GM21381 (cell line): Measurements from ENCODE around the gene CD7.
"Not testable (repeated sequence)": the region's sequence is repeated elsewhere in the genome, so short reads cannot be mapped to it uniquely, and the experiment has no call there.

ENCODE experiments used
- ATAC-seq: cut with Tn5 transposase; IDR thresholded peaks from one replicate; pipeline ENCODE4 v1.9.1; 2021; ENCODE audit warnings: mild to moderate bottlenecking, moderate library complexity; ENCODE audit not compliant: unreplicated experiment

Gene CD7

DNA sequence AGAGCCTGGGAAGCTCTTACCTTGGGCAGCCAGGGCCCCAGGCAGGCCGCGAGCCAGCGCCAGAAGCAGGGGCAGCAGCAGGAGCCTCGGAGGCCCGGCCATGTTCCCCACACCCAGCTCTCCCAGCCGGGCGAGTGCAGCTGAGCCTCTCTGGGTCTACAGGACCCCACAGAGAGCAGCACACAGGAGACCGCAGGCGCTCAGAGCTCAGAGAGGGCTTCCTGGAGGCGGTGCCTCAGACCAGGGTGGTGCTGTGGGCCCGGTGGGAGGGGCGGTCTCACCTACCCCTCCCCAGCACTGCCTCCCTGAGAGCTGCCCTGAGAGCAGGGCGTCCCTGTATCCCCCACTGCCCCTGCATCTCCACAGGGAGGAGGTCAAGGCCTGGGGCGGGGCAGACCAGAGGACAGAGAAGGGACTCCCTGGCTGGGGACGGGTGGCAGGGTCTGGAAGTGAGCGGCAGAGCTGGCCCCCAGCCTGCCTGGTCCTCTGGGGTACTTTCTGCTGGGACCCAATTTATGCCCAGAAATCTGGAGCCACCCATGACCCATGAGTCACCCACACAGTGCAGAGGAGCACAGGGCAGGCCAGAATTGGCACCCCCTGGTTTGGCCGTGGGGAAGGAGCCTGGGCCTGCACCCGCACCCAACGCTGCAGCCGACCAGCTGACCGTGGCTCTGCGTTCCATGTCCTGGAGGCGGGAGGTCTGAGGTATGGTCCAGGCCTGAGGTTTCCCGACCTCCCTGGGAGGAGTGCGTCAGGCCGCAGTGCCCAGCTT lies at the start of gene CD7:
CD7 (minus strand) TSS at position 215 of the 775 bp plus-strand sequence; CDS start at position 102, 113 bp downstream.
- no peak for ATAC-seq

- ATAC-seq: no peak
Measured at GRCh38 chr17:82366749-82367148, 49.3 kb upstream of the CD7 start.

DNA sequence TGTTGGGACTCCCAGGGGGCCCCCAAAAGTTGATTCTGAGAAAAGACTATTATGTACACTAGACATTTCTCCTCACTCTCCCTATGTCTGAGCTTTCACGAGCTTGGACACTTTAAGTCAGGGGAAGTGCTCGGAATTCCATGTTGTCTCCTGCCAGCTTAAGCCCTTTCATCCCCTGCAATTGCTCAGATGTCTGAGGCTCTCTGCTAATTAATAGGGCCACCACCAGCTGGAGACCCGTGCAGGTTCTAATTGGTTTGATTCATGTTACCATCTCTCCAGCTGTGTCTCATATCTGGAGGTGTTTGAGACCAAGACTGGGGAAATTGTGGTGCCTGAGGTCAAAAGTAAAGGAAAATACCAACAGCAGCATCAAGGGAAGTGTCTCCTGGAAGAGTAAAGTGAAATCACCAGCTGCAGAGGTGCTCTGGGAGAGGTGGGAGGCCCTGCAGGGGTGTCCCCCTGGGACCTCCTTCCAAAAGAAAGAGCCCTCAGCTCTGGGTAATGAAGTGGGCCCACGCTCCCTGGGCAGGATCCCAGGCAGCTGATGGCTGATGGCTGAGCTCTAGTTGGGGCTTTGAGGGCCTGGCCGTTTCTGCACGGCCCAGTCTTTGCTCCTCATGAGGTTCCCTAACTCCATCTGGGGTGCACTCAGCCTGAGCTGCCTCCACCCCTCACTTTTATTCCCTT lies 48.3 kb upstream of the CD7 start:
- ATAC-seq: no peak

GRCh38 chr17:82361885-82362633 lies 44.7 kb upstream of the CD7 start:
- no peak for ATAC-seq

GRCh38 chr17:82359451-82360074 lies 42.2 kb upstream of the CD7 start:
- not testable (repeated sequence) for ATAC-seq

- ATAC-seq: no peak
Measured at GRCh38 chr17:82358465-82359350, 41.3 kb upstream of the CD7 start, which contains the start of gene TEX19. TSS of gene TEX19 (plus strand) at chr17:82359247. CDS start at chr17:82362151, 2,904 bp downstream.

- no peak for ATAC-seq
Measured at GRCh38 chr17:82357394-82357793, 40.0 kb upstream of the CD7 start.

DNA sequence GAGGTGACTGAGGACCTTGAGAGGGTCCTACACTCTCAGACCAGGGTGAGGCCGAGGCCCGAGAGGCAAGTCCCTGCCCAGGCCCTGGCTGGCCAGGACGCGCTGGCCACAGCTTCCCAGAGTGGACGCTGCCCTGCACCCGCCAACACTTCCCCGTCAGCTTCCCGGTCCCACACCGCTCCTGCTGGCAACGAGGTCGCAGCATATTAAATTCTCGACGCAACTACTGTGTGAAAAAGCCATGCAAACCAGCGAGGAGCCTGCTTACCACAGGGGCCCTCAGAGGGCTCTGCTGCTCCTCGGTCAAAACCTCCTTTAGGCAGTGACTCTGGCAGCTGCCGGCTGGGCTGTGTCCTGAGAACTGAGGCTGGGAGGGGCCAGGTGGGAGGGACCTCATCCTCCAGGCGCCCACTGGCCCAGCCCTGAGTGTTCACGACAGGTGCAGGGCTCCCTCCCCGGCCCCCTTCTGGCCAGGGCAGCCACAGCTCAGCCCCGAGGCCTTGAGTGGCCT lies 39.5 kb upstream of the CD7 start:
- no peak for ATAC-seq

- no peak for ATAC-seq
Measured at GRCh38 chr17:82355770-82356427, 38.5 kb upstream of the CD7 start.

- no peak for ATAC-seq
Measured at GRCh38 chr17:82354804-82355308, 37.4 kb upstream of the CD7 start.

GRCh38 chr17:82353484-82353883 lies 36.1 kb upstream of the CD7 start:
- ATAC-seq: no peak

- peak; percentile 46 for ATAC-seq
Measured at GRCh38 chr17:82351713-82352488, 34.5 kb upstream of the CD7 start.

DNA sequence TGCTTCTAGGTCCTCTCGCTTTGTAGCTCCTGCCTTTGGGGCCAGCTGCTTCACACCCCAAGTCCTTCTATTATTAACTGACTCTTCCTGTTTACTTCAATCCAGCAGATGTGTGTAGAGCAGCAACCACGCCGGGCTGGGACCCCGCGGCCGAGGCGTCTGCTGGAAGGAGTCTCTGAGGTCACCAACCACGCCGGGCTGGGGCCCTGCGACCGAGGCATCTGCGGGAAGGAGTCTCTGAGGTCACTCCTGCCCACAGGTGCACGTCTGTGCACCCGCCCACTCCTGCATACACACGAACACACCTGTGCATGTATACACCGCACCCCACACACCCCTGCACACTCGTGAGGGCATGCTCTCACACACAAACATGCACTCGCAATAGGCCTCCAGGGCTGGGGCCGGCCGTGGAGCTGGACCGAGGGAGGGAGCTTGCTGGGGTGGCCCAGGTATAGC lies 33.9 kb upstream of the CD7 start:
- peak; percentile 54 for ATAC-seq

- no peak for ATAC-seq
Measured at GRCh38 chr17:82350182-82351030, 33.0 kb upstream of the CD7 start.

GRCh38 chr17:82349287-82349701 lies 31.9 kb upstream of the CD7 start:
- no peak for ATAC-seq

GRCh38 chr17:82348866-82349265 lies 31.5 kb upstream of the CD7 start:
- no peak for ATAC-seq

DNA sequence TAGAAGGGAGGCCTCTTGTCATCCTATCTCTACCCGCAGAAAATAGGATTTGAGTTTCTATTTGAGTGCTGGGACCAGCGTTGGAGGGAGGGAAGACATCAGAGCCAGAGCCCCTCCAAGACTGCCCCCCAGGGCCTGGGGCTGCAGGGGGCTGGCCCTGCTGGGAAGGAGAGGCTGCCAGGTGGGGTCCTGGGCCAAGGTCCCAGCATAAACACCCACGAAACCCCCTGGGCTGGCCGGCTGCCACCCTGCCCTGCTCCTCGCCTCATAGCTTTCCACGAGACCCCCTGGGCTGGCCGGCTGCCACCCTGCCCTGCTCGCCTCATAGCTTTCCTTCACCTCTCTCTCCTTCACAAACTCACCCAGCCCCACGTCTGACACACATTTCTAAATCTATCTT lies 31.0 kb upstream of the CD7 start:
- ATAC-seq: no peak
